NCI-H1694 treated with DMSO at 0.1 percent for 48 hours (cell line): Measurements from ENCODE around the gene NETO1.

Source experiments
- DNase-seq: peaks from one replicate; lab custom pipeline; 2025; lab: John Stamatoyannopoulos, UW

Gene NETO1, protein sequence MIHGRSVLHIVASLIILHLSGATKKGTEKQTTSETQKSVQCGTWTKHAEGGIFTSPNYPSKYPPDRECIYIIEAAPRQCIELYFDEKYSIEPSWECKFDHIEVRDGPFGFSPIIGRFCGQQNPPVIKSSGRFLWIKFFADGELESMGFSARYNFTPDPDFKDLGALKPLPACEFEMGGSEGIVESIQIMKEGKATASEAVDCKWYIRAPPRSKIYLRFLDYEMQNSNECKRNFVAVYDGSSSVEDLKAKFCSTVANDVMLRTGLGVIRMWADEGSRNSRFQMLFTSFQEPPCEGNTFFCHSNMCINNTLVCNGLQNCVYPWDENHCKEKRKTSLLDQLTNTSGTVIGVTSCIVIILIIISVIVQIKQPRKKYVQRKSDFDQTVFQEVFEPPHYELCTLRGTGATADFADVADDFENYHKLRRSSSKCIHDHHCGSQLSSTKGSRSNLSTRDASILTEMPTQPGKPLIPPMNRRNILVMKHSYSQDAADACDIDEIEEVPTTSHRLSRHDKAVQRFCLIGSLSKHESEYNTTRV

GRCh38 chr18:72867746-72868584 lies at the start of gene NETO1:
TSS of gene NETO1 (minus strand) at chr18:72867987. CDS start at chr18:72867291, 696 bp downstream.
- DNase-seq = peak; percentile 17

GRCh38 chr18:72910045-72910444 lies 42.3 kb upstream of the NETO1 start:
- no peak for DNase-seq

DNA sequence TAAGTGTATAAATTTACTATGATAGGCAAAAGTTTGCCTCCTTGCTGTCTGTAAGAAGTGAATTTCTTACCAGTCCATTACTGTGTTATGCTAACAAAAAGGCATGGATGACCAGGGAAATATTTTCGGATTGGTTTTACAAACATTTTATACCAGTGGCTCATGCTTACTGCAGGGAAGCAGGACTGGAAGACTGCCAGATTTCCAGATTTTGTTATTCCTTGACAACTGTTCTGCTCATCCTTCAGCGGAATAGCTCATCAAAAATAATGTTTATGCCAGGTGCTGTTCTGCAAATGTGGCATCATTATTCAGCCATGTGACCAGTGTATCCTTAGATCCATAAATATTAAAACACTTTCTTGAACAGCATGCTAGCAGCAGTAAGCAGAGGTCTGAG lies 40.4 kb upstream of the NETO1 start:
- DNase-seq = peak; percentile 58

- DNase-seq = no peak
Observed at GRCh38 chr18:72903033-72903432, 35.2 kb upstream of the NETO1 start.

- no peak for DNase-seq
Observed at GRCh38 chr18:72899338-72899737, 31.6 kb upstream of the NETO1 start.

GRCh38 chr18:72898870-72899269 lies 31.1 kb upstream of the NETO1 start:
- DNase-seq = no peak

DNA sequence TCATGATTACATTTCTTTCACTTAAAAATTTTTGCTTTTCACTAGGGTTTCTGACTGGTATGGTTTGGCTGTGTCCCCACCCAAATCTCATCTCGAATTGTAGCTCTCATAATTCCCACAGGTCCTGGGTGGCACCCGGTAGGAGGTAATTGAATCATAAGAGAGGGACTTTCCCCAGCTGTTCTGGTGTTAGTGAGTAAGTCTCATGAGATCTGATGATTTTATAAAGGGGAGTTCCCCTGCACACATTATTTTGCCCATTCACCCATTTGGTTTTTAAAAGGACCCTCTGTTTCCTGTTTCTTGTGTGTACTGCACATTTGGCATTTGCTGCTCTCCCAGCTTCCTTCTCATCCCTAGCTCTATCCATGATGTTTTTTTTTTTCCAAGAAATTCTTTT lies 27.8 kb upstream of the NETO1 start:
- no peak for DNase-seq

GRCh38 chr18:72878561-72878960 lies 10.8 kb upstream of the NETO1 start:
- no peak for DNase-seq

DNA sequence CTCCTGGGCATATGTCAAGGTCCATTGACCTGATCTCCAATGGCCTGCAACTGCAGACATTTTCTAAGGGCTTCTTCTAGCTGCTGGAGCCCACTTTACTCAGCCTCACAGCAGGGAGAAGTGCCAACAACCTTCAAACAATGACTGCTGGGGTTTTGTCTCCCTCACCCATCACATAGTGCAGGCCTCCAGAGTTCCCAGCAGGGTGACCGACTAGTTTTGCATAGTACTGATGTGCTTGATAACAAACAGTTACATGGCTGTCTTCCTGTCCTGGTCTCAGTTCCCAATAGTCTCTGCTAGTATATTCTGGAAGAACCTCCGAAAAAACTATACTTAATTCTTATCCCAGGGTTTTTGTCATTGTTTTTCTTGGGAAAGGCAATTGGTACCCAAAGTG lies 10.4 kb upstream of the NETO1 start:
- DNase-seq = no peak

DNA sequence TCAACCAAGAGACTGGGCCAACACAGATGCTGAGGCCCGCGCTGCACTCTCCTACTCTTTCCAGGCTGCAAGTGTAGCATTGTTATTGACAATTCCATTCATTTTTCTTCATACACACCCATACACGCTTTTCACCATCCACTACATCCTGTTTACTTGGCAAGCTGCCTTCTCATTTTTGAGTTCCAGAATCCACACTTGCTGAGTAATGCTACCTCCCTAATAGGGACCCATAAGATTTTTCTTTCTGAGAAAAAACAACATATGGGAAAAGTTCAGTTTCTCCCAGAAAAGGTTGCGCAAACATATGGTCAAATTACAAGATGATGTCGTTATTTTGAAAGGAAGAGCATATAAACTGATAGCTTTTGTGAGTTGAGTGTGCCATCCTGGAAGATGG lies 3.3 kb upstream of the NETO1 start:
- DNase-seq = peak; percentile 25

DNA sequence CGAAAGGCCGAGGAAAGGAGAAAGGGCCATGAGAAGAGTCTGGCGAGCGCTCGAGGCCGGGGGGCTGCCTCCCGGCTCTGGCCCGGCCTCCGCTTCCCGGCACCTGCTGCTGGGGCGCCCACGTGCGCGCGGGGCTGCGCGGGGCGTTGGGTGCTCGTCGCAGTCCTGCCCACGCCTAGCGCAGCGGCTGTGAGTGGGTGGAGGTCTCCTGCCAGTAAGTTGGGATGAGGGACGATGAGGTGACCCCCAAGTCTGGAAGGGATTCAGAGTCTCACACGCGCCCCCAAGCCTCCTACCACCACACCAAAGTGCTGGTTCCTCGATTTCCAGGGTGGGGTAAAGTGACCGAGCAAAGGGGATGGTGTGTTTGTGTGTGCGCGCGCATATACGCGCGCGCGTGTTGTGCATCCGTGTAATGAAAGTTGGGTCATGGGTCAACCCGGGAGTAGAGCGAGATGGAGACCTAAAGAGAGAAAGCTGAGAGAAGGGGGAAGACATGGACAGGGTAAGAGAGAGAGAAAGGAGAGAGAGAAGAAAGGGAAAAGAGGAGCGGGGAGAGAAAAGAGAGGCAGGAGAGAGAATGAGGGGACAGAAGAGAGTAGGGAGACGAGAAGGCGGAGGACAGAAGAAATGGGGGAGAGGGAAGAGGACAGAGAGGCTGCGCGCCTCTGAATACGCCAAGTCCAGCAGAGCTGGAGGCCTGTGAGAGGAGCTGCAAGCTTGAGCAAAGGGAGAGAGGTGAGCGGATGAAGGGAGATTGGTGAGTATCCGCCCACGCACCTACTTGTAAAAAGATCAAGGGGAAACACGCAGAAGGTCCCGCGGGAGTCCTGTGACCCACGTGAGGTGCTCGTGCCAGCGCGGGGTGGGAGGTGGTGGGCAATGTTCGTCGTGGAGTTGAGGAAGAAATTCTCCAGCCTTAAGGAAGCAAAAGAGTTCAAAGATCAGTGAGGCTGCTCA lies 1.7 kb upstream of the NETO1 start:
- no peak for DNase-seq

GRCh38 chr18:72868585-72869225 lies 918 bp upstream of the NETO1 start:
- DNase-seq = no peak

DNA sequence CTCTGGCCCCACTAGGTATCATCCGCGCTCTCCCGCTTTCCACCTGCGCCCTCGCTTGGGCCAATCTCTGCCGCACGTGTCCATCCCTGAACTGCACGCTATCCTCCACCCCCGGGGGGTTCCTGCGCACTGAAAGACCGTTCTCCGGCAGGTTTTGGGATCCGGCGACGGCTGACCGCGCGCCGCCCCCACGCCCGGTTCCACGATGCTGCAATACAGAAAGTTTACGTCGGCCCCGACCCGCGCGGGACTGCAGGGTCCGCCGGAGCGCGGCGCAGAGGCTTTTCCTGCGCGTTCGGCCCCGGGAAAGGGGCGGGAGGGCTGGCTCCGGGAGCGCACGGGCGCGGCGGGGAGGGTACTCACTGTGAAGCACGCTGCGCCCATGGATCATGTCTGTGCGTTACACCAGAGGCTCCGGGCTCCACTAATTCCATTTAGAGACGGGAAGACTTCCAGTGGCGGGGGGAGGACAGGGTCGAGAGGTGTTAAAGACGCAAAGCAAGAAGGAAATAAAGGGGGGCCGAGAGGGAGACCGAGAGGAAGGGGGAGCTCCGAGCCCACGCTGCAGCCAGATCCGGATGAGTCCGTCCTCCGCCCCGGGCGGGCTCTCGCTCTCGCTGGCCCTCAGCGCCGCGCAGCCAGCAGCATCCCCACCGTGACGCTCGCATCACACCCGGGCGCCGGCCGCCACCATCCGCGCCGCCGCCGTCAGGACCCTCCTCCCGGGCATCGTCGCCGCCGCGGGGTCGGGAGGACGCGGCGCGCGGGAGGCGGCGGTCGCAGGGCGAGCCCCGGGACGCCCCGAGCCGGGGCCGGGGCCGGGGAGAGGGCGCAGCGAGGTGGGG lies 664 bp downstream of the NETO1 start:
- DNase-seq = peak; percentile 26

- DNase-seq = no peak
Observed at GRCh38 chr18:72866442-72866900, 1.3 kb downstream of the NETO1 start.

DNA sequence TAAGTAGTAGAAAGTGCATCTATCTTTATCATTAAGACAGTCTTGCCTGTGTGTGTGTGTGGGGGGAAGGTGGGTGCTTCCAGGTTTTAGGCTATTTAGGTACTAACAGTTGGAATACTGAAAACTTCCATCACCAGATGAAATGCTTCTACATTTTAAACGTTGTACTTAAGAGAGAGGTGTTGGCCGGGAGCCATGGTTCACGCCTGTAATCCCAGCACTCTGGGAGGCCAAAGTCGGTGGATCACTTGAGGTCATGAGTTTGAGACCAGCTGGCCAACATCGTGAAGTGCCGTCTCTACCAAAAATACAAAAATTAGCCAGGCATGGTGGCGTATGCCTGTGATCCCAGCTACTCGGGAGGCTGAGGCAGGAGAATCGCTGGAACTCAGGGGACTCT lies 4.0 kb downstream of the NETO1 start:
- no peak for DNase-seq

- no peak for DNase-seq
Observed at GRCh38 chr18:72859088-72859487, 8.7 kb downstream of the NETO1 start.

DNA sequence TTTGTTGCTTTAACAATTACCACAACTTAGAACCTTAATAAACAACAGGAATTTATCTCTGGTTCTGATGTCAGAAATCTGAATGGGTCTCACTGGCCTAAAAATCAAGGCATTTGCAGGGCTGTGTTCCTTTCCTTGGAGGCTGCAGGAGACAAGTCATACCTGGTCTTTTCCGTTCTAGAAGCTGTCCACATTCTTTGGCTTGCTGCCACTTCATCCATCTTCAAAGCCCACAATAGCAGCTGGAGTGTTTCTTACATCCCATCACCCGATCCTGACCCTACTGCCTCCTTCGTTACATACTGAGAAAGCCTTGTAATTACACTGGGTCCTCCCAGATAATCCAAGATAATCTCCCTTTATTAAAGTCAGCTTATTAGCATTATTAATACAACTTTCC lies 18.1 kb downstream of the NETO1 start:
- no peak for DNase-seq

DNA sequence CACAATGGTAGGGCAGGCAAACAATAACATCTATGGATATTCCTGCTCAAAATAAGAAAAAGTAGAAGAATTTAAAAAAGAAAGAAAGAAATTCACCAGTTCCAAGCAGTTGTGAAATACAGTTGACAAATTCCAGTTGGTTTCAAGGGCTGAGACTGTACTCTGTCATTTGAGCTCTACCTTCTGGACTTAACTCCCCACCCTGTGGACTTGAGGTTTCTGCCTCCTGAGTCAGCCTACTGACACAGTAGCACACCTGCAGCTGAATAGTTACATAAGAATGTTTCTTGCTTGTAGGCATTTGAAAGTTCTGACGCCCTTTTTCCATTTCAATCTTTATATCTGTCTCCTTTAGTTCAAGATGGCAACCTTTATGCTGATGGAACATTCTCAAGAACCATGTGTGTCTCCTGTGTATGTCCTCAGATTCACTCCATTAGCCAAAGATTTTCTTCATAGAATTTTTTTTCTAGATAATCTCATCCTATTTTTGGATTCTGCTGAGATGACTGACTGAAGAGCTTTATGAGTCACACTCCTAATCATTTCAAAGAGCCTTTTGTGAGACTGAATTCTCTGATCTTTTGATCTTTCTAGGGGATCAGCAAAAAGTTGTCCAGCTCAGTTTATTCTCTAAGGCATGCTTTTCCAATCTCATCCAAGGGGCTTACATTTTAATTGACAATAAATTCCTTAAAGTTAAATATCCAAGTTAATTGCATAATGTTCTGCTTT lies 19.1 kb downstream of the NETO1 start:
- no peak for DNase-seq

- DNase-seq = no peak
Observed at GRCh38 chr18:72847771-72848170, 20.0 kb downstream of the NETO1 start.
